AML-193 (cell line): Measurements from ENCODE around the gene PTPRD.

ENCODE experiments used
- DNase-seq, 2 experiments: peaks; one replicate each; lab custom pipeline; 2025; lab: John Stamatoyannopoulos, UW

Gene PTPRD

GRCh38 chr9:8338767-8339510 lies 2273.9 kb downstream of the PTPRD start:
- no peak for DNase-seq

GRCh38 chr9:8337834-8338766 lies 2274.7 kb downstream of the PTPRD start:
- DNase-seq, result no peak

- no peak for DNase-seq
Measured at GRCh38 chr9:8332871-8333270, 2279.9 kb downstream of the PTPRD start.

GRCh38 chr9:8332331-8332650 lies 2280.5 kb downstream of the PTPRD start:
- DNase-seq, result no peak

- DNase-seq, result no peak
Measured at GRCh38 chr9:8331507-8332330, 2281.1 kb downstream of the PTPRD start.

GRCh38 chr9:8329561-8330283 lies 2283.1 kb downstream of the PTPRD start:
- no peak for DNase-seq

- no peak for DNase-seq
Measured at GRCh38 chr9:8315211-8315610, 2297.6 kb downstream of the PTPRD start.

- no peak for DNase-seq
Measured at GRCh38 chr9:8309258-8309657, 2303.5 kb downstream of the PTPRD start.

GRCh38 chr9:8304720-8305119 lies 2308.1 kb downstream of the PTPRD start:
- DNase-seq, result no peak

GRCh38 chr9:8301296-8301695 lies 2311.5 kb downstream of the PTPRD start:
- DNase-seq, result no peak

GRCh38 chr9:8297047-8297446 lies 2315.8 kb downstream of the PTPRD start:
- no peak for DNase-seq

GRCh38 chr9:8292657-8293056 lies 2320.1 kb downstream of the PTPRD start:
- no peak for DNase-seq

GRCh38 chr9:8289681-8290080 lies 2323.1 kb downstream of the PTPRD start:
- no peak for DNase-seq

GRCh38 chr9:8287970-8288369 lies 2324.8 kb downstream of the PTPRD start:
- no peak for DNase-seq

- no peak for DNase-seq
Measured at GRCh38 chr9:8287501-8287900, 2325.3 kb downstream of the PTPRD start.

- DNase-seq, result no peak
Measured at GRCh38 chr9:8284884-8285283, 2327.9 kb downstream of the PTPRD start.

- DNase-seq, result no peak
Measured at GRCh38 chr9:8282535-8282934, 2330.3 kb downstream of the PTPRD start.

GRCh38 chr9:8280811-8281210 lies 2332.0 kb downstream of the PTPRD start:
- DNase-seq, result no peak

- DNase-seq, result no peak
Measured at GRCh38 chr9:8278048-8278447, 2334.8 kb downstream of the PTPRD start.

GRCh38 chr9:8270235-8270634 lies 2342.6 kb downstream of the PTPRD start:
- no peak for DNase-seq

- DNase-seq, result no peak
Measured at GRCh38 chr9:8268881-8269280, 2343.9 kb downstream of the PTPRD start.
